GM12878 (cell line): ENCODE measurements around the gene KAT14. TPM values are rescaled to one million over a fixed set of nuclear protein-coding genes. Genes with fewer than 3 reads are reported as not detected.

ENCODE experiments used
- ATAC-seq: fragments of 200-7000 bp; cut with Tn5 transposase; 3 replicates; pipeline ENCODE4 v1.9.1; 2020; ENCODE audit warnings: mild to moderate bottlenecking, moderate library complexity
- BruUV-seq: library from RNA; stranded (reverse); fragments of 400-500 nt; replicated peaks from 2 replicates; lab custom pipeline; 2021; lab: Mats Ljungman, UMichigan
- CTCF ChIA-PET: fragments of 300-600 bp; sonication (Branson Sonifier 250); formaldehyde crosslinking; extraction: SDS; loops from one replicate; lab custom pipeline; 2021; ENCODE audit warnings: inconsistent platforms; lab: Yijun Ruan, JAX
- POLR2A ChIA-PET: fragments of 350-600 bp; formaldehyde crosslinking; extraction: SDS; loops from one replicate; lab custom pipeline; 2021; ENCODE audit warnings: inconsistent platforms; lab: Charles Lee
- RAD21 ChIA-PET: fragments of 300-600 bp; sonication (Branson Sonifier 250); formaldehyde crosslinking; loops from one replicate; lab custom pipeline; 2023; ENCODE audit warnings: antibody characterized with exemption; ENCODE audit not compliant: unreplicated experiment; lab: Charles Lee
- SMC1A ChIA-PET: fragments of 300-600 bp; sonication (Branson Sonifier 250); formaldehyde crosslinking; loops from one replicate; lab custom pipeline; 2023; ENCODE audit not compliant: unreplicated experiment, uncharacterized antibody; lab: Charles Lee
- DNase-seq: peaks from one replicate; pipeline ENCODE4 v3.0.0-alpha.2; 2011; ENCODE audit warnings: low read depth, low spot score
- FAIRE-seq: peaks from 3 replicates; lab custom pipeline; 2011; peaks lifted over from hg19 to GRCh38; lab: Jason Lieb, UNC
- H2AFZ ChIP-seq: 2 replicates; pipeline ENCODE4 v1.6.0; 2011; ENCODE audit warnings: low read depth, low read length, control low read depth; ENCODE audit not compliant: control insufficient read depth
- H3K27ac ChIP-seq: 2 replicates; pipeline ENCODE4 v1.5.1; 2011; ENCODE audit warnings: control low read depth; ENCODE audit not compliant: control insufficient read depth, insufficient read depth
- H3K27me3 ChIP-seq, 2 experiments: replicated peaks in 1 of 2; 2 replicates each; pipeline versions ENCODE4 v1.6.0 to v1.6.1; 2011; ENCODE audit warnings: low read length in 1 of 2; ENCODE audit not compliant: control insufficient read depth in 2 of 2, insufficient read depth in 2 of 2
- H3K36me3 ChIP-seq, 2 experiments: 2 replicates each; pipeline ENCODE4 v1.5.1; 2011; ENCODE audit warnings: low read length in 1 of 2; ENCODE audit not compliant: control insufficient read depth in 2 of 2, insufficient read depth in 2 of 2
- H3K4me1 ChIP-seq: 2 replicates; pipeline ENCODE4 v1.6.1; 2011; ENCODE audit warnings: mild to moderate bottlenecking, low read length, moderate library complexity, mixed read lengths; ENCODE audit not compliant: control insufficient read depth, insufficient read depth
- H3K4me2 ChIP-seq: 2 replicates; pipeline ENCODE4 v1.6.0; 2011; ENCODE audit warnings: control low read depth; ENCODE audit not compliant: control insufficient read depth, insufficient read depth
- H3K4me3 ChIP-seq: fragments of 200-600 bp; sonication (generic); 2 replicates; pipeline ENCODE4 v1.5.1; 2016
- H3K79me2 ChIP-seq: 2 replicates; pipeline ENCODE4 v1.6.0; 2011; ENCODE audit warnings: low read length; ENCODE audit not compliant: control insufficient read depth, insufficient read depth
- H3K9ac ChIP-seq: 2 replicates; pipeline ENCODE4 v1.8.0; 2011; ENCODE audit warnings: low read length, control low read depth, mixed read lengths; ENCODE audit not compliant: control insufficient read depth, insufficient read depth
- H3K9me3 ChIP-seq: replicated peaks from 3 replicates; pipeline ENCODE4 v1.5.1; 2011; ENCODE audit warnings: mild to moderate bottlenecking, low read length; ENCODE audit not compliant: control insufficient read depth, insufficient read depth
- H4K20me1 ChIP-seq: 2 replicates; pipeline ENCODE4 v1.6.0; 2011; ENCODE audit not compliant: control insufficient read depth, insufficient read depth
- PML ChIP-seq: IDR thresholded peaks from 2 replicates; pipeline ENCODE4 v1.6.1; 2012; ENCODE audit warnings: low read length, inconsistent platforms
- WGBS: methylation state at CpG from one replicate; pipeline ENCODE4 v1.1.6; 2016; ENCODE audit warnings: low lambda C conversion rate; ENCODE audit not compliant: insufficient replicate concordance, insufficient coverage; ENCODE audit errors: missing lambda C conversion rate; 5-methylcytosine and 5-hydroxymethylcytosine counted together
- in situ Hi-C: fragments of 300-500 bp; cut with MboI; formaldehyde crosslinking; loops from 9 replicates; pipeline ENCODE4 v1.14.3; 2018; ENCODE audit warnings: mixed read lengths
- intact Hi-C: fragments of 100-400 bp; cut with micrococcal nuclease; formaldehyde crosslinking; loops from one replicate; pipeline ENCODE4 v1.14.2; 2022; ENCODE audit not compliant: unreplicated experiment
- polyA plus RNA-seq, 11 experiments: library from polyadenylated mRNA; depleted of rRNA in 4 of 11; unstranded in 6 of 11; stranded (reverse) in 5 of 11; fragments of >200 nt; fragmentation: Nextera tagmentation in 4 of 11; fragmentation: Illumina TruSeq in 1 of 11; extraction: Ambion mirVana in 4 of 11; extraction: Trizol in 1 of 11; gene quantifications; 1 replicate in 1 of 11; 2 replicates in 10 of 11; pipeline versions ENCODE4 v1.2.1 to v1.2.3, GENCODE V29; 2011 to 2016; ENCODE audit warnings: inconsistent platforms in 2 of 11, missing spikeins in 2 of 11, low read depth in 1 of 11
- total RNA-seq, 4 experiments: library from RNA; depleted of rRNA in 3 of 4; stranded (reverse); fragments of >200 nt in 3 of 4; fragmentation: Illumina TruSeq in 1 of 4; extraction: Trizol in 1 of 4; gene quantifications; 2 replicates each; pipeline versions ENCODE4 v1.2.1 to v1.2.3, GENCODE V29; 2013 to 2021
- TF ChIP-seq, protein P1 (sequence below): IDR thresholded peaks from 2 replicates; pipeline ENCODE4 v1.6.1; 2012; ENCODE audit warnings: improper control_type of control experiment, low read depth, low read length; ENCODE audit not compliant: insufficient replicate concordance
- TF ChIP-seq, protein P2 (sequence below): fragments of 450-650 bp; IDR thresholded peaks from 2 replicates; pipeline ENCODE4 v1.6.1; 2017; ENCODE audit warnings: borderline replicate concordance

The KAT14 gene
- total and polyA plus RNA-seq, 10 of the 15 experiments (the other 5 are each of a cell fraction or from before 2014, with no cell fraction given): 4.0 to 19.9 (median 13.9) TPM

DNA sequence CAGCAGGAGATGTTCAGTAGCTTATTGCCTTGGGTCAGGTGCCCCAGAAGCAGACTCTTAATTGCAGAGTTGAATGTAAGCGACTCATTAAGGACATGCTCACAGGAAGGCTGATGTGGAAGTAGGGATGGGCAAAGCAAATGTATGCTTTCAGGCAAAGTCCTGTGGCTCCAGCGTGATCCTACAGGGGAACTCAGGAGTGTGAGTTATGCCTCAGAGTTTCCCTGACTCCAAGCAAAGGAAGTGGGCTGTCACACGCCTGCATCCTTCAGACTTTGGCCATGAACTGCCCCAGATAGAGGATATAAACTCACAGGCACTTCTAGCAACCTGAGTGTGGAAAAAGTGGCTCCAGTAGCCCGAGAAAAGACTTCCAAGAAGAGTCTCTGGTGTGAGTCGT lies 85.7 kb downstream of the KAT14 start:
- whole genome bisulfite sequencing: 15% methylated on average over 5 of the region's 5 CpGs
- no peaks in the 10 kb centered on the region for H3K9me3 ChIP-seq
- no peak for DNase-seq
- ChIA-PET SMC1A (no interaction called here), CTCF (no interaction called here), RAD21 (no interaction called here), POLR2A (no interaction called here)
- no TSS peak for BruUV-seq
- no peak overlapping the region for H3K9ac ChIP-seq
- H3K27me3 ChIP-seq: no peaks in the 10 kb centered on the region; a peak in 1 of 4 replicates
- in situ Hi-C loops: no loop called here
- H3K79me2 ChIP-seq: no peaks in the 10 kb centered on the region
- H2AFZ ChIP-seq: no peak overlapping the region
- H3K4me2 ChIP-seq: no peak overlapping the region
- intact Hi-C loops: no loop called here
- no peaks in the 10 kb centered on the region for H4K20me1 ChIP-seq
- FAIRE-seq: no peak
- TF ChIP-seq, protein P1, sequence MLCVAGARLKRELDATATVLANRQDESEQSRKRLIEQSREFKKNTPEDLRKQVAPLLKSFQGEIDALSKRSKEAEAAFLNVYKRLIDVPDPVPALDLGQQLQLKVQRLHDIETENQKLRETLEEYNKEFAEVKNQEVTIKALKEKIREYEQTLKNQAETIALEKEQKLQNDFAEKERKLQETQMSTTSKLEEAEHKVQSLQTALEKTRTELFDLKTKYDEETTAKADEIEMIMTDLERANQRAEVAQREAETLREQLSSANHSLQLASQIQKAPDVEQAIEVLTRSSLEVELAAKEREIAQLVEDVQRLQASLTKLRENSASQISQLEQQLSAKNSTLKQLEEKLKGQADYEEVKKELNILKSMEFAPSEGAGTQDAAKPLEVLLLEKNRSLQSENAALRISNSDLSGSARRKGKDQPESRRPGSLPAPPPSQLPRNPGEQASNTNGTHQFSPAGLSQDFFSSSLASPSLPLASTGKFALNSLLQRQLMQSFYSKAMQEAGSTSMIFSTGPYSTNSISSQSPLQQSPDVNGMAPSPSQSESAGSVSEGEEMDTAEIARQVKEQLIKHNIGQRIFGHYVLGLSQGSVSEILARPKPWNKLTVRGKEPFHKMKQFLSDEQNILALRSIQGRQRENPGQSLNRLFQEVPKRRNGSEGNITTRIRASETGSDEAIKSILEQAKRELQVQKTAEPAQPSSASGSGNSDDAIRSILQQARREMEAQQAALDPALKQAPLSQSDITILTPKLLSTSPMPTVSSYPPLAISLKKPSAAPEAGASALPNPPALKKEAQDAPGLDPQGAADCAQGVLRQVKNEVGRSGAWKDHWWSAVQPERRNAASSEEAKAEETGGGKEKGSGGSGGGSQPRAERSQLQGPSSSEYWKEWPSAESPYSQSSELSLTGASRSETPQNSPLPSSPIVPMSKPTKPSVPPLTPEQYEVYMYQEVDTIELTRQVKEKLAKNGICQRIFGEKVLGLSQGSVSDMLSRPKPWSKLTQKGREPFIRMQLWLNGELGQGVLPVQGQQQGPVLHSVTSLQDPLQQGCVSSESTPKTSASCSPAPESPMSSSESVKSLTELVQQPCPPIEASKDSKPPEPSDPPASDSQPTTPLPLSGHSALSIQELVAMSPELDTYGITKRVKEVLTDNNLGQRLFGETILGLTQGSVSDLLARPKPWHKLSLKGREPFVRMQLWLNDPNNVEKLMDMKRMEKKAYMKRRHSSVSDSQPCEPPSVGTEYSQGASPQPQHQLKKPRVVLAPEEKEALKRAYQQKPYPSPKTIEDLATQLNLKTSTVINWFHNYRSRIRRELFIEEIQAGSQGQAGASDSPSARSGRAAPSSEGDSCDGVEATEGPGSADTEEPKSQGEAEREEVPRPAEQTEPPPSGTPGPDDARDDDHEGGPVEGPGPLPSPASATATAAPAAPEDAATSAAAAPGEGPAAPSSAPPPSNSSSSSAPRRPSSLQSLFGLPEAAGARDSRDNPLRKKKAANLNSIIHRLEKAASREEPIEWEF: no peak
- TF ChIP-seq, protein P2, sequence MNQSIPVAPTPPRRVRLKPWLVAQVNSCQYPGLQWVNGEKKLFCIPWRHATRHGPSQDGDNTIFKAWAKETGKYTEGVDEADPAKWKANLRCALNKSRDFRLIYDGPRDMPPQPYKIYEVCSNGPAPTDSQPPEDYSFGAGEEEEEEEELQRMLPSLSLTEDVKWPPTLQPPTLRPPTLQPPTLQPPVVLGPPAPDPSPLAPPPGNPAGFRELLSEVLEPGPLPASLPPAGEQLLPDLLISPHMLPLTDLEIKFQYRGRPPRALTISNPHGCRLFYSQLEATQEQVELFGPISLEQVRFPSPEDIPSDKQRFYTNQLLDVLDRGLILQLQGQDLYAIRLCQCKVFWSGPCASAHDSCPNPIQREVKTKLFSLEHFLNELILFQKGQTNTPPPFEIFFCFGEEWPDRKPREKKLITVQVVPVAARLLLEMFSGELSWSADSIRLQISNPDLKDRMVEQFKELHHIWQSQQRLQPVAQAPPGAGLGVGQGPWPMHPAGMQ: no peak
- TF ChIP-seq PML: no peak
- no peaks in the 10 kb centered on the region for H3K36me3 ChIP-seq
- H3K4me3 ChIP-seq: no peak overlapping the region
- H3K27ac ChIP-seq: no peak overlapping the region
- no peak for ATAC-seq
- no peaks in the 10 kb centered on the region for H3K4me1 ChIP-seq
